Liver (tissue), 9 donors: ENCODE data around the gene NTN5. TPM values are rescaled to one million over a fixed set of nuclear protein-coding genes. Genes with fewer than 3 reads are reported as not detected.

ENCODE experiments used
- DNase-seq: peaks from one replicate; pipeline ENCODE4 v3.0.0-alpha.2; 2017; ENCODE audit warnings: low spot score
- H3K27ac ChIP-seq, 2 donors: one replicate each; pipeline ENCODE4 v1.7.0; 2013; ENCODE audit warnings: inconsistent platforms in 2 of 2, low read length in 2 of 2, control low read depth in 1 of 2, low read depth in 1 of 2, mild to moderate bottlenecking in 1 of 2
- H3K27me3 ChIP-seq, 4 donors: one replicate each; pipeline versions ENCODE4 v1.6.1 to v1.7.0; 2013; ENCODE audit warnings: low read length in 3 of 4, inconsistent platforms in 1 of 4, mild to moderate bottlenecking in 1 of 4, moderate library complexity in 1 of 4; ENCODE audit not compliant: control insufficient read depth in 4 of 4, insufficient read depth in 4 of 4
- H3K36me3 ChIP-seq, 4 donors: one replicate each; pipeline versions ENCODE4 v1.6.1 to v1.7.0; 2013; ENCODE audit warnings: low read length in 3 of 4, mild to moderate bottlenecking in 3 of 4, low read depth in 1 of 4, moderate library complexity in 1 of 4; ENCODE audit not compliant: control insufficient read depth in 4 of 4, insufficient read depth in 3 of 4
- H3K4me1 ChIP-seq, 4 donors: one replicate each; pipeline versions ENCODE4 v1.6.1 to v1.7.0; 2013; ENCODE audit warnings: low read length in 3 of 4, mild to moderate bottlenecking in 3 of 4, moderate library complexity in 1 of 4; ENCODE audit not compliant: control insufficient read depth in 4 of 4, insufficient read depth in 4 of 4
- H3K4me3 ChIP-seq, 3 donors: one replicate each; pipeline versions ENCODE4 v1.6.1 to v1.7.0; 2013; ENCODE audit warnings: low read length in 3 of 3, control low read depth in 1 of 3, low read depth in 1 of 3, mild to moderate bottlenecking in 1 of 3
- H3K9ac ChIP-seq, 2 donors: one replicate each; pipeline ENCODE4 v1.7.0; 2013; ENCODE audit warnings: low read length in 2 of 2, mild to moderate bottlenecking in 2 of 2, moderate library complexity in 2 of 2, control low read depth in 1 of 2, low read depth in 1 of 2
- H3K9me3 ChIP-seq, 4 donors: one replicate each; pipeline versions ENCODE4 v1.6.1 to v1.7.0; 2013; ENCODE audit warnings: low read length in 3 of 4; ENCODE audit not compliant: control insufficient read depth in 4 of 4
- FOXA1 ChIP-seq: IDR thresholded peaks from 2 replicates; pipeline ENCODE4 v1.6.1; 2016; ENCODE audit warnings: antibody characterized with exemption
- GABPA ChIP-seq, 2 donors: IDR thresholded peaks in 1 of 2; conservative IDR thresholded peaks in 1 of 2; 2 replicates each; pipeline ENCODE4 v1.6.1; 2016; ENCODE audit warnings: antibody characterized with exemption in 2 of 2, mild to moderate bottlenecking in 1 of 2, moderate library complexity in 1 of 2
- HNF4A ChIP-seq, 2 donors: conservative IDR thresholded peaks; 2 replicates each; pipeline ENCODE4 v1.6.1; 2016; ENCODE audit warnings: antibody characterized with exemption in 2 of 2, mild to moderate bottlenecking in 2 of 2
- HNF4G ChIP-seq: IDR thresholded peaks from 2 replicates; pipeline ENCODE4 v1.6.1; 2016; ENCODE audit warnings: antibody characterized with exemption
- NR2F2 ChIP-seq: IDR thresholded peaks from 2 replicates; pipeline ENCODE4 v1.6.1; 2016; ENCODE audit warnings: antibody characterized with exemption
- RXRA ChIP-seq, 2 donors: IDR thresholded peaks; 2 replicates each; pipeline ENCODE4 v1.6.1; 2017 to 2018; ENCODE audit warnings: antibody characterized with exemption in 2 of 2, mild to moderate bottlenecking in 1 of 2
- SP1 ChIP-seq: IDR thresholded peaks from 2 replicates; pipeline ENCODE4 v1.6.1; 2018; ENCODE audit warnings: antibody characterized with exemption, mild to moderate bottlenecking
- YY1 ChIP-seq: IDR thresholded peaks from 2 replicates; pipeline ENCODE4 v1.6.1; 2016; ENCODE audit warnings: antibody characterized with exemption, mild to moderate bottlenecking
- WGBS: extraction: QIAGEN DNeasy Blood & Tissue Kit; methylation state at CpG from one replicate; pipeline ENCODE4 v1.1.7; 2013; 5-methylcytosine and 5-hydroxymethylcytosine counted together
- polyA plus RNA-seq, 2 donors: library from polyadenylated mRNA; stranded (reverse) in 1 of 2; unstranded in 1 of 2; fragments of 200-250 nt in 1 of 2; fragments of >200 nt in 1 of 2; fragmentation: Nextera tagmentation in 1 of 2; extraction: Ambion mirVana in 1 of 2; gene quantifications; one replicate each; pipeline versions ENCODE4 v1.2.1 to v1.2.3, GENCODE V29; 2013 to 2015
- total RNA-seq, 2 donors: library from RNA; depleted of rRNA; stranded (reverse); fragments of >200 nt; gene quantifications; one replicate each; pipeline ENCODE4 v1.2.3, GENCODE V29; 2014
- TF ChIP-seq, protein P1 (sequence below): IDR thresholded peaks from 2 replicates; pipeline ENCODE4 v1.6.1; 2016; ENCODE audit warnings: antibody characterized with exemption
- TF ChIP-seq, protein P2 (sequence below): fragments of 150-350 bp; IDR thresholded peaks from 2 replicates; pipeline ENCODE4 v1.5.1; 2017; ENCODE audit warnings: improper control_type of control experiment, low read depth, low read length; ENCODE audit not compliant: missing input control
- TF ChIP-seq, protein P3 (sequence below): IDR thresholded peaks from 2 replicates; pipeline ENCODE4 v1.6.1; 2016; ENCODE audit warnings: antibody characterized with exemption
- donor health status: healthy.
- donor health status: healthy.
- donor health status: healthy.
- donor health status: healthy.
- donor health status: healthy.

NTN5 gene
- total and polyA plus RNA-seq, 4 donors, result 0.08 to 0.09 TPM; not detected in 2

DNA sequence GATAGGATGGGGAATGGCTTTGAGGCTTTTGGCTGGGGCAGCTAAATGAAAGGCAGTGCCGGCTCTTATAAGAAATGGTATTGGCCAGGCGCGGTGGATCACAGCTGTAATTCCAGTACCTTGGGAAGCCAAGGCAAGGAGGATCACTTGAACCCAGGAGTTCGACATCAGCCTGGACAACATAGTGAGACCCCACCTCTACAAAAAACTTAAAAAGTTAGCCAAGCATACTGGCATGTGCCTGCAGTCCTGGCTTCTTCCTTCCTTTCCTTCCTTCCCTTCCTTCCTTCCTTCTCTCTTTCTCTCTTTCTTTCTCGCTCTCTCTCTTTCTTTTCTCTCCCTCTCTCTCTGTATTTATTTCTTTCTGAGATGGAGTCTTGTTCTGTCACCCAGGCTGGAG, 30.0 kb downstream of the NTN5 start (continued):
- TF ChIP-seq, protein P1, sequence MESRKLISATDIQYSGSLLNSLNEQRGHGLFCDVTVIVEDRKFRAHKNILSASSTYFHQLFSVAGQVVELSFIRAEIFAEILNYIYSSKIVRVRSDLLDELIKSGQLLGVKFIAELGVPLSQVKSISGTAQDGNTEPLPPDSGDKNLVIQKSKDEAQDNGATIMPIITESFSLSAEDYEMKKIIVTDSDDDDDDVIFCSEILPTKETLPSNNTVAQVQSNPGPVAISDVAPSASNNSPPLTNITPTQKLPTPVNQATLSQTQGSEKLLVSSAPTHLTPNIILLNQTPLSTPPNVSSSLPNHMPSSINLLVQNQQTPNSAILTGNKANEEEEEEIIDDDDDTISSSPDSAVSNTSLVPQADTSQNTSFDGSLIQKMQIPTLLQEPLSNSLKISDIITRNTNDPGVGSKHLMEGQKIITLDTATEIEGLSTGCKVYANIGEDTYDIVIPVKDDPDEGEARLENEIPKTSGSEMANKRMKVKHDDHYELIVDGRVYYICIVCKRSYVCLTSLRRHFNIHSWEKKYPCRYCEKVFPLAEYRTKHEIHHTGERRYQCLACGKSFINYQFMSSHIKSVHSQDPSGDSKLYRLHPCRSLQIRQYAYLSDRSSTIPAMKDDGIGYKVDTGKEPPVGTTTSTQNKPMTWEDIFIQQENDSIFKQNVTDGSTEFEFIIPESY, result no peak
- TF ChIP-seq SP1 (no peak), RXRA (IDR thresholded peaks at IDR 0.05) (no peak), YY1 (no peak)

DNA sequence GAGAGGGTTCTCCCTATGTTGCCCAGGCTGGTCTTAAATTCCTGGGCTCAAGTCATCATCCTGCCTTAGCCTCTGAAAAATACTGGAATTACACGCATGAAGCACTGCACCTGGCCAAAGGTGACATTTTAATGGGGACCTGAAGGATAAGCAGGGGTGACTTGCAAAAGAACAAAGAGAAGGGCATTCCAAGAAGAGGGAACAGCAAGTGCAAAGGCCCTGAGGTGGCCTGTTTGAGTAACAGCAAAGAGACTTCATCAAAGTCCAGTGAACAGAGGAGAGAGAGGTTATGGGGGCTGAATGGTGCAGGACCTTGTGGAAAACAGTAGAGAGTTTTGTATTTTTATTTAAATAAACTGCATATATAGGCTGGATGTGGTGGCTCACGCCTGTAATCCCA, 31.0 kb downstream of the NTN5 start:
- Histone ChIP-seq H3K4me1 (peaks cover 2 to 35% (median 21%) of the 10 kb centered on the region in 4 donors), H3K27me3 (no peaks in the 10 kb centered on the region), H3K9ac (no peak overlapping the region), H3K27ac (no peak overlapping the region), H3K9me3 (no peaks in the 10 kb centered on the region), H3K36me3 (no peaks in the 10 kb centered on the region), H3K4me3 (no peak overlapping the region)
- TF ChIP-seq, protein P2, sequence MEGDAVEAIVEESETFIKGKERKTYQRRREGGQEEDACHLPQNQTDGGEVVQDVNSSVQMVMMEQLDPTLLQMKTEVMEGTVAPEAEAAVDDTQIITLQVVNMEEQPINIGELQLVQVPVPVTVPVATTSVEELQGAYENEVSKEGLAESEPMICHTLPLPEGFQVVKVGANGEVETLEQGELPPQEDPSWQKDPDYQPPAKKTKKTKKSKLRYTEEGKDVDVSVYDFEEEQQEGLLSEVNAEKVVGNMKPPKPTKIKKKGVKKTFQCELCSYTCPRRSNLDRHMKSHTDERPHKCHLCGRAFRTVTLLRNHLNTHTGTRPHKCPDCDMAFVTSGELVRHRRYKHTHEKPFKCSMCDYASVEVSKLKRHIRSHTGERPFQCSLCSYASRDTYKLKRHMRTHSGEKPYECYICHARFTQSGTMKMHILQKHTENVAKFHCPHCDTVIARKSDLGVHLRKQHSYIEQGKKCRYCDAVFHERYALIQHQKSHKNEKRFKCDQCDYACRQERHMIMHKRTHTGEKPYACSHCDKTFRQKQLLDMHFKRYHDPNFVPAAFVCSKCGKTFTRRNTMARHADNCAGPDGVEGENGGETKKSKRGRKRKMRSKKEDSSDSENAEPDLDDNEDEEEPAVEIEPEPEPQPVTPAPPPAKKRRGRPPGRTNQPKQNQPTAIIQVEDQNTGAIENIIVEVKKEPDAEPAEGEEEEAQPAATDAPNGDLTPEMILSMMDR, result no peak
- TF ChIP-seq GABPA (IDR thresholded peaks at IDR 0.05 in 1 of 2, conservative IDR thresholded peaks at IDR 0.05 in 1 of 2), result no peak
- no peak for TF ChIP-seq HNF4A (conservative IDR thresholded peaks at IDR 0.05)
- no peak for TF ChIP-seq NR2F2
- DNase-seq, result no peak
- 93% methylated on average over 2 of the region's 2 CpGs for WGBS

DNA sequence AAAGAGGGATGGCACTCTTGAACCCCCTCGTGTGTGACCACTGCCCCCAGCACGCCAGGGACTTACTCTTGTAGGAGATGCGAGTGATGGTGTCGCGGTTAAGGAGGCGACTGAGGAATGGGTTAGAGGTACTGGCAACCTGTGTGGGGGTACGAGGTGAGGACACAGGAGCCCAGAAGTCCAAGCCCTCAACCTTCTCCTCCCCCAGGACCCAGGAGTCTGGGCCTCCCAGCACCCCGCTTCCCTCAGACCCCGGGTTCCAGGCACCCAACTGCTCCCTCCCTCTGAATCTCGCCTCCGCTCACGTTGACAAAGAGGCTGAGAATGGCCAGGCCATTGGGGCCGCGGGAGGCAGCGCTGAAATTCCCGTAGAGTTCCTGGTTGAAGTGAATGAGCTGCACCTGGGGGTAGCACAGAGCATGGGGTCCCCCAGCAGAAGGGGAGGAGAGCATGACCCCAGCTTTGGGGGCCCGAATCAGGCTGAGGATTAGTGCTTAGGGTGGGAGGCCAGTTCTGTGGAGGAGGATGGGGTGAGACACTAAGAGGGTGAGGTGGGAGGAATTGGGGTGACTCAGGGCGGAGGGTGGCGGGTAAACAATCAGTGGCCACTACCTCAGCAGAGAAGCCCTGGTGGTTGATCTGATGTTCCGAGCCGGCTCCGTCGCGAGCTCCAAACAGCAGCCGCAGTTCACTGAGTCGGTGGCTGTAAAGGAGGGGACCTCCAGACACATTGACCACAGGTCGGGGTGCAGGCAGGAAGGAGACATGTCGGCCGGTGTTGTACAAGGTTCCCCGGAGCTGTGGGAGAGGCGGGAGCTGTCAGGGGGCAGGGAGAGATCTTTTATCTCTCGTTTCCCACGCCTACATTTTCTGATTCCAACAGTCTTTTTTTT, 33.1 kb downstream of the NTN5 start:
- Histone ChIP-seq H3K9ac (no peak overlapping the region), H3K4me1 (peaks cover 6 to 37% (median 24%) of the 10 kb centered on the region in 4 donors), H3K36me3 (no peaks in the 10 kb centered on the region), H3K27me3 (no peaks in the 10 kb centered on the region), H3K27ac (no peak overlapping the region), H3K9me3 (no peaks in the 10 kb centered on the region), H3K4me3 (no peak overlapping the region)
- DNase-seq, result no peak
- 69% methylated on average over 33 of the region's 33 CpGs for WGBS
- TF ChIP-seq, protein P3, sequence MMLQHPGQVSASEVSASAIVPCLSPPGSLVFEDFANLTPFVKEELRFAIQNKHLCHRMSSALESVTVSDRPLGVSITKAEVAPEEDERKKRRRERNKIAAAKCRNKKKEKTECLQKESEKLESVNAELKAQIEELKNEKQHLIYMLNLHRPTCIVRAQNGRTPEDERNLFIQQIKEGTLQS, result no peak

DNA sequence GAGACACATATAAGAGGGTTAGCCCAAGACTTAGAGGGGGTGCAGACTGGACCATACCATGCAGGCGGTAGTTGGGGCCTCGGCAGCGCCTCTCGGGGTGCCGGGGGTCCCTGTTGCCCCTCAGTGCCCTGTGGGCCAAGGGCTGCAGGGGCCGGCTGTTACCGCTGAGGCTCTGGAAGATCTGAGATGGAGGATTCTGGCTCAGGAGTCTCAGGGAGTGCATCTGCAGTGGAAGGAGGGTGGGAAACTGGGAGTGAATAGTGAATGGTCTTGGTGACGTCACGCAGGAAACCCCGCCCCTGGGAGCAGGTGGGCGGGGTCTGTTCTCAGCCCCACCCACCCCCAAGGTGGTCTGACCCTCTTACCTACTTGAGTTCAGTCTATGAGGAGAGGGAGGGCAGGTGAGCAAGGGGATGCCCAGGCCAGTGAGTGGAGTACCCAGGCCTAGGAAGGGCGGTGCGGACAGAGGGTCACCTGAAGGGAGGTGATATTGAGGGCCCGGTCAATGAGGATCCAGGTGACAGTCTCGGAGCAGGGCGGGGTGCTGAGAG, 33.9 kb downstream of the NTN5 start:
- WGBS, result 79% methylated on average over 16 of the region's 16 CpGs
- TF ChIP-seq FOXA1 (peak; percentile 3), HNF4G (no peak)
- Histone ChIP-seq H3K36me3 (no peaks in the 10 kb centered on the region), H3K27ac (peak overlapping the region in 1 of 2 donors; percentile 98), H3K4me3 (no peak overlapping the region), H3K9me3 (no peaks in the 10 kb centered on the region), H3K9ac (no peak overlapping the region), H3K27me3 (no peaks in the 10 kb centered on the region), H3K4me1 (peaks cover 9 to 40% (median 30%) of the 10 kb centered on the region in 4 donors)
- no peak for DNase-seq
